Esophagus squamous epithelium (tissue), 5 donors: ENCODE results near the gene FBXW4. TPM values are rescaled to one million over a fixed set of nuclear protein-coding genes. Genes with fewer than 3 reads are reported as not detected.

ENCODE experiments used
- DNase-seq: peaks from one replicate; lab custom pipeline; 2025; lab: John Stamatoyannopoulos, UW
- H3K27ac ChIP-seq, 4 donors: fragments of 200-600 bp; sonication (generic); one replicate each; pipeline ENCODE4 v1.5.1; 2016 to 2019; ENCODE audit warnings: mild to moderate bottlenecking in 1 of 4
- H3K27me3 ChIP-seq, 4 donors: fragments of 200-600 bp; sonication (generic); 1 replicate in 3 of 4; 2 replicates in 1 of 4; pipeline versions ENCODE4 v1.5.1 to v1.6.0; 2017 to 2021; ENCODE audit warnings: antibody characterized with exemption in 1 of 4
- H3K36me3 ChIP-seq, 3 donors: fragments of 200-600 bp; sonication (generic); one replicate each; pipeline ENCODE4 v1.5.1; 2016 to 2019
- H3K4me1 ChIP-seq, 3 donors: fragments of 200-600 bp; sonication (generic); one replicate each; pipeline ENCODE4 v1.5.1; 2017 to 2019
- H3K4me3 ChIP-seq, 4 donors: fragments of 200-600 bp; sonication (generic); 1 replicate in 3 of 4; 2 replicates in 1 of 4; pipeline ENCODE4 v1.5.1; 2016 to 2019; ENCODE audit warnings: mild to moderate bottlenecking in 2 of 4, moderate library complexity in 1 of 4
- H3K9me3 ChIP-seq, 3 donors: fragments of 200-600 bp; sonication (generic); one replicate each; pipeline ENCODE4 v1.5.1; 2016 to 2019
- CTCF ChIP-seq, 6 experiments: fragments of 450-650 bp in 4 of 6; fragments of 200-600 bp in 2 of 6; sonication (generic) in 2 of 6; IDR thresholded peaks; one replicate each; pipeline ENCODE4 v1.5.1; 2016 to 2019; ENCODE audit warnings: antibody characterized with exemption in 6 of 6, mild to moderate bottlenecking in 4 of 6, moderate library complexity in 4 of 6
- POLR2A ChIP-seq, 4 donors: fragments of 450-650 bp; IDR thresholded peaks; one replicate each; pipeline ENCODE4 v1.6.1; 2017; ENCODE audit warnings: antibody characterized with exemption in 4 of 4, mild to moderate bottlenecking in 4 of 4, moderate library complexity in 3 of 4
- WGBS, 2 donors: methylation state at CpG; one replicate each; pipeline ENCODE4 v1.1.5; 2018; 5-methylcytosine and 5-hydroxymethylcytosine counted together
- intact Hi-C: fragments of 100-400 bp; cut with DNase I; formaldehyde crosslinking; loops from one replicate; pipeline ENCODE4 v1.15.0; 2022
- total RNA-seq, 4 donors: library from RNA; depleted of rRNA; stranded (reverse); fragments of >200 nt; gene quantifications; one replicate each; pipeline ENCODE4 v1.1.0, GENCODE V29; 2016
- donor health status: DM: yes; HTN: yes; CAD: no.

Gene FBXW4
- total RNA-seq, 4 donors from 2014 or later = 26.4 to 85.3 (median 44.0) TPM

GRCh38 chr10:101631821-101632475 is 63.0 kb downstream of the FBXW4 start:
- Histone ChIP-seq H3K4me1 (no peaks in the 10 kb centered on the region), H3K27me3 (no peaks in the 10 kb centered on the region), H3K36me3 (peaks cover 0 to 82% (median 0%) of the 10 kb centered on the region in 3 donors), H3K27ac (no peak overlapping the region), H3K4me3 (no peak overlapping the region), H3K9me3 (no peaks in the 10 kb centered on the region)
- intact Hi-C loops = no loop called here
- DNase-seq = no peak
- TF ChIP-seq POLR2A (IDR thresholded peaks at IDR 0.05) = no peak
- no peak for TF ChIP-seq CTCF (IDR thresholded peaks at IDR 0.05)
- WGBS, 2 donors = 83 to 84% methylated on average over 6 of the region's 8 CpGs

- TF ChIP-seq CTCF (IDR thresholded peaks at IDR 0.05) = no peak
- no peak for TF ChIP-seq POLR2A (IDR thresholded peaks at IDR 0.05)
- Histone ChIP-seq H3K36me3 (peaks cover 0 to 74% (median 0%) of the 10 kb centered on the region in 3 donors), H3K9me3 (no peaks in the 10 kb centered on the region), H3K4me3 (no peak overlapping the region), H3K27ac (no peak overlapping the region), H3K27me3 (no peaks in the 10 kb centered on the region), H3K4me1 (peaks cover 0 to 13% (median 8%) of the 10 kb centered on the region in 3 donors)
- intact Hi-C loops = no loop called here
- no peak for DNase-seq
- WGBS, 2 donors = 100% methylated on average over 1 of the region's 1 CpG
These were observed 64.4 kb downstream of the FBXW4 start for GRCh38 chr10:101630633-101630920.

GRCh38 chr10:101629837-101630632 is 64.9 kb downstream of the FBXW4 start:
- intact Hi-C loops = no loop called here
- Histone ChIP-seq H3K4me3 (no peak overlapping the region), H3K4me1 (peaks cover 3 to 18% (median 13%) of the 10 kb centered on the region in 3 donors), H3K36me3 (peaks cover 0 to 71% (median 0%) of the 10 kb centered on the region in 3 donors), H3K9me3 (no peaks in the 10 kb centered on the region), H3K27ac (no peak overlapping the region), H3K27me3 (no peaks in the 10 kb centered on the region)
- WGBS, 2 donors = 86% methylated on average over 11 to 13 of the region's 13 CpGs
- no peak for TF ChIP-seq POLR2A (IDR thresholded peaks at IDR 0.05)
- no peak for TF ChIP-seq CTCF (IDR thresholded peaks at IDR 0.05)
- no peak for DNase-seq

- Histone ChIP-seq H3K27me3 (no peaks in the 10 kb centered on the region), H3K9me3 (no peaks in the 10 kb centered on the region), H3K4me3 (no peak overlapping the region), H3K36me3 (peaks cover 0 to 81% (median 0%) of the 10 kb centered on the region in 3 donors), H3K4me1 (peaks cover 3 to 28% (median 20%) of the 10 kb centered on the region in 3 donors), H3K27ac (peak overlapping the region in 1 of 4 donors; percentile 34)
- DNase-seq = no peak
- intact Hi-C loops = no loop called here
- no CpG with 5 or more reads among the region's 1 CpG for WGBS, 2 donors
- TF ChIP-seq POLR2A (IDR thresholded peaks at IDR 0.05) (no peak), CTCF (IDR thresholded peaks at IDR 0.05) (no peak)
These were observed 69.1 kb downstream of the FBXW4 start for GRCh38 chr10:101625821-101626412.
